ENCODE results near the gene GADD45A. TPM values are rescaled to one million over a fixed set of nuclear protein-coding genes. Genes with fewer than 3 reads are reported as not detected.
A peak's percentile ranks its signal among the peaks of the same experiment; 100 is the strongest.

Gene GADD45A
- total and polyA plus RNA-seq, 4 donors: 26.3 to 57.9 (median 33.4) TPM

DNA sequence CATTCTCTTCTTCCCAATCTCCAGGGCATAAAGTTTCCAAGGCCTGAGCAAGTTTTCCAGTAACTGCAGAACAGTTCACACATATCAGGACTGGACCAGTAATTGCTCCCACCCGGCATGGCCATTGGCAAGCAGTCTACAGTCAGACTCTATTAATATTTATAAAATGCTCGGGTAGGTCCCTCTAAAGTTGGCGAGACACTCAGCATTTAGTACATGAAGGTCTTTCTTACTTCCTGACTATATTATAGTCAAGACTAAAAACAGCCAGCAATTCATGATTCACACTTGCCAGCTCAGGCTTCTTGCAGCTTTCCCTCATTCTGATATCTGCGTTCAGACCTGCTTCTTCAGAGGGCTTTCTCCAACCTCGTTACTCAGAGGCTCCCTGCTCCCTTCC is 25.4 kb downstream of the GADD45A start:
- Histone ChIP-seq H3K27ac (ENCODE audit: low read depth in 1 of 2, low read length in 2 of 2) (peak overlapping the region in 1 of 2 donors; percentile 6), H3K4me1 (ENCODE audit: control insufficient read depth in 4 of 4, insufficient read depth in 4 of 4, low read length in 3 of 4) (peaks cover 0 to 13% (median 4%) of the 10 kb centered on the region in 4 donors), H3K4me3 (ENCODE audit: low read depth in 1 of 3, low read length in 3 of 3) (no peak overlapping the region), H3K9me3 (ENCODE audit: control insufficient read depth in 4 of 4, low read length in 3 of 4) (no peaks in the 10 kb centered on the region), H3K9ac (ENCODE audit: low read depth in 1 of 2, low read length in 2 of 2) (no peak overlapping the region), H3K36me3 (ENCODE audit: control insufficient read depth in 4 of 4, insufficient read depth in 3 of 4, low read depth in 1 of 4, low read length in 3 of 4) (peaks cover 0 to 6% (median under 1%) of the 10 kb centered on the region in 4 donors), H3K27me3 (ENCODE audit: control insufficient read depth in 4 of 4, insufficient read depth in 4 of 4, low read length in 3 of 4) (no peaks in the 10 kb centered on the region)
- TF ChIP-seq FOXA2 (IDR thresholded peaks at IDR 0.05) (no peak), HNF4G (IDR thresholded peaks at IDR 0.05) (no peak), TAF1 (conservative IDR thresholded peaks at IDR 0.05) (no peak), EGR1 (IDR thresholded peaks at IDR 0.05; ENCODE audit: low read depth in 2 of 2) (no peak)
- WGBS: 81% methylated on average over 5 of the region's 5 CpGs
- no peak for DNase-seq (ENCODE audit: low spot score)

- WGBS: 74% methylated on average over 7 of the region's 7 CpGs
- no peak for TF ChIP-seq SP1 (IDR thresholded peaks at IDR 0.05)
- no peak for TF ChIP-seq ATF3 (IDR thresholded peaks at IDR 0.05)
- no peak for TF ChIP-seq JUND (IDR thresholded peaks at IDR 0.05)
- Histone ChIP-seq H3K9me3 (ENCODE audit: control insufficient read depth in 4 of 4, low read length in 3 of 4) (no peaks in the 10 kb centered on the region), H3K9ac (ENCODE audit: low read depth in 1 of 2, low read length in 2 of 2) (no peak overlapping the region), H3K4me3 (ENCODE audit: low read depth in 1 of 3, low read length in 3 of 3) (no peak overlapping the region), H3K36me3 (ENCODE audit: control insufficient read depth in 4 of 4, insufficient read depth in 3 of 4, low read depth in 1 of 4, low read length in 3 of 4) (peaks cover 0 to under 1% (median 0%) of the 10 kb centered on the region in 4 donors), H3K27ac (ENCODE audit: low read depth in 1 of 2, low read length in 2 of 2) (no peak overlapping the region), H3K27me3 (ENCODE audit: control insufficient read depth in 4 of 4, insufficient read depth in 4 of 4, low read length in 3 of 4) (no peaks in the 10 kb centered on the region), H3K4me1 (ENCODE audit: control insufficient read depth in 4 of 4, insufficient read depth in 4 of 4, low read length in 3 of 4) (peaks cover 0 to 20% (median 10%) of the 10 kb centered on the region in 4 donors)
- no peak for DNase-seq (ENCODE audit: low spot score)
Observed at GRCh38 chr1:67711158-67711854, 26.3 kb downstream of the GADD45A start.

GRCh38 chr1:67711855-67712212 is 26.8 kb downstream of the GADD45A start:
- Histone ChIP-seq H3K9ac (ENCODE audit: low read depth in 1 of 2, low read length in 2 of 2) (no peak overlapping the region), H3K9me3 (ENCODE audit: control insufficient read depth in 4 of 4, low read length in 3 of 4) (no peaks in the 10 kb centered on the region), H3K36me3 (ENCODE audit: control insufficient read depth in 4 of 4, insufficient read depth in 3 of 4, low read depth in 1 of 4, low read length in 3 of 4) (no peaks in the 10 kb centered on the region), H3K4me1 (ENCODE audit: control insufficient read depth in 4 of 4, insufficient read depth in 4 of 4, low read length in 3 of 4) (peaks cover 0 to 25% (median 15%) of the 10 kb centered on the region in 4 donors), H3K27ac (ENCODE audit: low read depth in 1 of 2, low read length in 2 of 2) (no peak overlapping the region), H3K4me3 (ENCODE audit: low read depth in 1 of 3, low read length in 3 of 3) (no peak overlapping the region), H3K27me3 (ENCODE audit: control insufficient read depth in 4 of 4, insufficient read depth in 4 of 4, low read length in 3 of 4) (no peaks in the 10 kb centered on the region)
- no peak for TF ChIP-seq FOXA2 (IDR thresholded peaks at IDR 0.05)
- TF ChIP-seq, protein P1, sequence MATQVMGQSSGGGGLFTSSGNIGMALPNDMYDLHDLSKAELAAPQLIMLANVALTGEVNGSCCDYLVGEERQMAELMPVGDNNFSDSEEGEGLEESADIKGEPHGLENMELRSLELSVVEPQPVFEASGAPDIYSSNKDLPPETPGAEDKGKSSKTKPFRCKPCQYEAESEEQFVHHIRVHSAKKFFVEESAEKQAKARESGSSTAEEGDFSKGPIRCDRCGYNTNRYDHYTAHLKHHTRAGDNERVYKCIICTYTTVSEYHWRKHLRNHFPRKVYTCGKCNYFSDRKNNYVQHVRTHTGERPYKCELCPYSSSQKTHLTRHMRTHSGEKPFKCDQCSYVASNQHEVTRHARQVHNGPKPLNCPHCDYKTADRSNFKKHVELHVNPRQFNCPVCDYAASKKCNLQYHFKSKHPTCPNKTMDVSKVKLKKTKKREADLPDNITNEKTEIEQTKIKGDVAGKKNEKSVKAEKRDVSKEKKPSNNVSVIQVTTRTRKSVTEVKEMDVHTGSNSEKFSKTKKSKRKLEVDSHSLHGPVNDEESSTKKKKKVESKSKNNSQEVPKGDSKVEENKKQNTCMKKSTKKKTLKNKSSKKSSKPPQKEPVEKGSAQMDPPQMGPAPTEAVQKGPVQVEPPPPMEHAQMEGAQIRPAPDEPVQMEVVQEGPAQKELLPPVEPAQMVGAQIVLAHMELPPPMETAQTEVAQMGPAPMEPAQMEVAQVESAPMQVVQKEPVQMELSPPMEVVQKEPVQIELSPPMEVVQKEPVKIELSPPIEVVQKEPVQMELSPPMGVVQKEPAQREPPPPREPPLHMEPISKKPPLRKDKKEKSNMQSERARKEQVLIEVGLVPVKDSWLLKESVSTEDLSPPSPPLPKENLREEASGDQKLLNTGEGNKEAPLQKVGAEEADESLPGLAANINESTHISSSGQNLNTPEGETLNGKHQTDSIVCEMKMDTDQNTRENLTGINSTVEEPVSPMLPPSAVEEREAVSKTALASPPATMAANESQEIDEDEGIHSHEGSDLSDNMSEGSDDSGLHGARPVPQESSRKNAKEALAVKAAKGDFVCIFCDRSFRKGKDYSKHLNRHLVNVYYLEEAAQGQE (IDR thresholded peaks at IDR 0.05): no peak
- no peak for TF ChIP-seq HNF4G (IDR thresholded peaks at IDR 0.05)
- no peak for TF ChIP-seq NR2F2 (IDR thresholded peaks at IDR 0.05)
- no peak for TF ChIP-seq GABPA (IDR thresholded peaks at IDR 0.05 in 1 of 2, conservative IDR thresholded peaks at IDR 0.05 in 1 of 2)
- no peak for TF ChIP-seq HNF4A (conservative IDR thresholded peaks at IDR 0.05)
- TF ChIP-seq YY1 (IDR thresholded peaks at IDR 0.05): no peak
- no peak for TF ChIP-seq RXRA (IDR thresholded peaks at IDR 0.05)
- TF ChIP-seq JUND (IDR thresholded peaks at IDR 0.05): no peak
- TF ChIP-seq EGR1 (IDR thresholded peaks at IDR 0.05; ENCODE audit: low read depth in 2 of 2): no peak
- TF ChIP-seq MAX (IDR thresholded peaks at IDR 0.05): no peak
- TF ChIP-seq ATF3 (IDR thresholded peaks at IDR 0.05): no peak
- TF ChIP-seq SP1 (IDR thresholded peaks at IDR 0.05): no peak
- TF ChIP-seq, protein P2, sequence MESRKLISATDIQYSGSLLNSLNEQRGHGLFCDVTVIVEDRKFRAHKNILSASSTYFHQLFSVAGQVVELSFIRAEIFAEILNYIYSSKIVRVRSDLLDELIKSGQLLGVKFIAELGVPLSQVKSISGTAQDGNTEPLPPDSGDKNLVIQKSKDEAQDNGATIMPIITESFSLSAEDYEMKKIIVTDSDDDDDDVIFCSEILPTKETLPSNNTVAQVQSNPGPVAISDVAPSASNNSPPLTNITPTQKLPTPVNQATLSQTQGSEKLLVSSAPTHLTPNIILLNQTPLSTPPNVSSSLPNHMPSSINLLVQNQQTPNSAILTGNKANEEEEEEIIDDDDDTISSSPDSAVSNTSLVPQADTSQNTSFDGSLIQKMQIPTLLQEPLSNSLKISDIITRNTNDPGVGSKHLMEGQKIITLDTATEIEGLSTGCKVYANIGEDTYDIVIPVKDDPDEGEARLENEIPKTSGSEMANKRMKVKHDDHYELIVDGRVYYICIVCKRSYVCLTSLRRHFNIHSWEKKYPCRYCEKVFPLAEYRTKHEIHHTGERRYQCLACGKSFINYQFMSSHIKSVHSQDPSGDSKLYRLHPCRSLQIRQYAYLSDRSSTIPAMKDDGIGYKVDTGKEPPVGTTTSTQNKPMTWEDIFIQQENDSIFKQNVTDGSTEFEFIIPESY (IDR thresholded peaks at IDR 0.05): no peak
- TF ChIP-seq CTCF (IDR thresholded peaks at IDR 0.05; ENCODE audit: low read depth, low read length, missing input control): no peak
- TF ChIP-seq RAD21 (IDR thresholded peaks at IDR 0.05): no peak
- no peak for TF ChIP-seq FOXA1 (IDR thresholded peaks at IDR 0.05)
- TF ChIP-seq TAF1 (conservative IDR thresholded peaks at IDR 0.05): no peak
- DNase-seq (ENCODE audit: low spot score): no peak
- 65% methylated on average over 2 of the region's 2 CpGs for WGBS
